GM18498 (cell line): ENCODE data around the gene ZFR2.
A peak's percentile ranks its signal among the peaks of the same experiment; 100 is the strongest.
"Not testable (repeated sequence)": the region's sequence is repeated elsewhere in the genome, so short reads cannot be mapped to it uniquely, and the experiment has no call there.

Experiments used
- ATAC-seq: cut with Tn5 transposase; IDR thresholded peaks from one replicate; pipeline ENCODE4 v1.9.1; 2021; ENCODE audit warnings: mild to moderate bottlenecking, moderate library complexity; ENCODE audit not compliant: unreplicated experiment

The ZFR2 gene

DNA sequence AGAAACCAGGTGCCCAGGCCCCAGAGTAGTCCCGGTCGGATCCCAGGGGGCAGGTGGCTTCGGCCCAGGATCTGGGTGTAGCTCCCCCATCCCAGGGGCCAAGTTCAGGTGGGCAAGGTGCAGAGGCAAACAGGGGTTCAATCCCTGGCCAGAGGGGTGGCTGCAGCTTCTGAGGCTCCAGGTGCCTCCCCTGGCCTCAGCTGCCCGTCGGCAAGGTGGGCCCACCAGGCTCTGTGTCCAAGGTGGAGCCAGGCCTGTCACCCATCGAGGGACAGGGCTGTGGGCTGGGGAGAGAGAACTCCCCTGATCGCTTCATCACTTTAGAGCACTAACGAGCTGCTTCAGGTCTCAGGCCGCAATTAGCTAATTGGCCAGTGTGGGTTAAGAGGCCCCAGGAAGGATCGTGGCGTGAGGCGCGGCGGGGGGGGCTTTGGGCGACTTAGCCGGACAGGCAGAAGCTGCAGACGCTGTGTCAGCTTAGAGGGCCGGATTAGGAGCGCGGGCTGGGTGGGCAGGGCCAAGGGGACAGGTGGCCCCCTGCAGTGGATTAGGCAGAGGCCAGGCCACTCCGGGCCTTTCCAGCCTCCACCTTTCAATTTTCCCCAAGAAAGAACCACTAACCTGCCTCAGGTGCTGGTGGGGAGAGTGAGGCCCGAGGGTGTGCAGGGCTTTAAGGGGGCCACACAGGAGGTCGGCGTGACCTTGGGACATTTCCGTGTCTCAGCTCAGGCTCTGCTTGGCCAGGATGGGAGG is 94.0 kb downstream of the ZFR2 start:
- no peak for ATAC-seq

DNA sequence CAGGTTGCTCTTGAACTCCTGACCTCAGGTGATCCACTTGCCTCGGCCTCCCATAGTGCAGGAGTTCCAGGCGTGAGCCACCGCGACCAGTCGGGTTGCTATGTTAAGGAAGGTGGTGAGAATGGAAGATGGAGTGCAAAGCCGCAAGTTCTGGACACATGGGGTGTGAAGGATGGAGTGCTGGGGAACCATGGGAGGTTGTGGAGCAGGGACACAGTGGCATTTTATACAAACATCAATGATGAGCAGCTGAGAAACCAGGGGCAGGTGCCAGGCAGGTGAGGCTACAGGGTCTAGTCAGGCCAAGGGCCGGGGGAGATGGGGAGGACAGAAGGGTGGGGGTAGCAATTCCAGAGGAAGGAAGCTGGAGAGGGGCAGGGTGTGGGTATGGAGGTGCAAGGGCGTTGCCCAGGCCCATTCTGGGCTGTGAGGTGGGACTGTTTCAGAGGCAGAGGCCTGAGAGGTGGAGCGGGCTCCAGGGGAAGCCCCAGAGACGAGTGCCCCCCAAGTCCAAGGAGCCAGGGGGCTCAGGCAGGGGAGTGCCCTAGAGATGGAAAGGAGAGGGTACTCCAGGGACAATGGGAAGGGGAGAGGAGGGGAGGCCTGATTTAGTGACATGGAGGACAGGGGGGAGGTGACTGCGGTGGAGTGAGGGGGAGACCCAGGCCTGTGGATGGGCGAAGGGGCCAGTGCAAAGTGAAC is 94.9 kb downstream of the ZFR2 start:
- ATAC-seq, result no peak

DNA sequence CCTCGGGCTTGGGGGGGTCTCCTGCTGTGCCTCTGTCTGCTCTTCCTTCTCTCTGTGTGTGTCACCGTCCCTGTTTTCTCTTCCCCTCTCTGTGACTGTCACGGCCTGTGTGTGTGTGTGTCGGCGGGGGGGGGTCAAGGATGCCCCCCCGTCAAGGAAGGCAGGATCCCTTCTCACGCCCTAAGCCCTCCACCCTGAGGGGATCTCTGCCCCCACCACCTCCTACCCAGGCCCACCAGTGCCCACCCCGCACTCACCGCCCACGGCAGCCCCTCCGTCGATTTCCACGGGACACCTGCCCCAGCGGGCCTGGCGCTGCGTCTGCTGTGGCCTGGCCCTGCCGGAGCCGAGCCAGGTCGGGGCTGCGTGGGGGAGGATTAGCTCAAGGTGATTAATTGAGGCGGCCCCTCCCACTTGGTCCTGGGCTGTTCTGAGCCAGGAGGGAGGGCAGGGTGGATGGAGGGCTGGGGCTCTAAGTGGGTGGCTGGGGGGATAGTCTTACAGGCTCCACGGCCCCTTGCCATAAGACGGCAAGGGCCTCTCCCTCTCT is 96.9 kb downstream of the ZFR2 start, which contains the start of gene RAX2:
Gene RAX2 (minus strand): TSS at position 323 of the 550 bp plus-strand sequence. CDS start 486 bp downstream, outside the sequence.
- ATAC-seq, result no peak

DNA sequence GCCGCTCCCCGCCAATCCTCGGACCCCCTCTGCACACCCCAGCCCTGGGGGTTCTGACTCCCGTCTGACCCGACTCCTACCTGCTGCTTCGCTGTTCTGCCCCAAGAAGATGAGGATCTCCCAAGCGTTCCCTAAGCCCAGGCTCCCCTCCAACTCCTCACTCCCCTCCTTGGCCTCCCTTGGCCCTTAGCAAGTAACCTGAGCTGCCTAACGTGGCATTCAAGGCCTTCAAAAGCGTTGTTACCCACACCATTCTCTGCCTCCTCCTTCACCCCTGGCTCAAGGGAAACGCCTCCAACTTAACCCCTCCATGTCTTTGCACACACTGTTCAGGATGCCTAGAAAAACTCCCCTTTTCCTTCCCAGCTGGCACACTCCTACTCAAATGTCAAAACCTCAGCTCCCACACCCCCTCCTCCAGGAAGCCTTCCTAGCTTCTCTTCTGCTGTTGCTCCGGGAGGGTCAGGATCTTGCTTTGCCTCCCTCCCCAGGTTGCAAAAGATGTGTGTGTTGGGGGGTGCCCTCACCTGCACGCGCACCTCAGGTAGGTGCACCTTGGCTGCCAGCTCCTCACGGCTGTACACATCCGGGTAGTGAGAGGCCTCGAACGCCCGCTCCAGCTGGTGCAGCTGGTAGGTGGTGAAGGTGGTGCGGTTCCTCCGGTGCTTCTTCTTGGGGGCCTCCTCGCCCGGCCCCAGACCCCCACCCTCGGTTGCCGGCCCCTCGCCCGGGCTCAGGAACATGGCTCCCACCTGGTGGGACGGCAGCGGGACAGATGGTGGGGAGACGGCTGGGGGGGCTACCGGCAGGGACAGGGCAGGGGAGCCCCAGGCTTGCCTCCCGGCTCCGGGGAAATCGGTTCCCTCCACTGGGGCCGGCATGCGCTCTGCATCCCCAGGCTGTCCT is 97.6 kb downstream of the ZFR2 start:
- ATAC-seq, result no peak

DNA sequence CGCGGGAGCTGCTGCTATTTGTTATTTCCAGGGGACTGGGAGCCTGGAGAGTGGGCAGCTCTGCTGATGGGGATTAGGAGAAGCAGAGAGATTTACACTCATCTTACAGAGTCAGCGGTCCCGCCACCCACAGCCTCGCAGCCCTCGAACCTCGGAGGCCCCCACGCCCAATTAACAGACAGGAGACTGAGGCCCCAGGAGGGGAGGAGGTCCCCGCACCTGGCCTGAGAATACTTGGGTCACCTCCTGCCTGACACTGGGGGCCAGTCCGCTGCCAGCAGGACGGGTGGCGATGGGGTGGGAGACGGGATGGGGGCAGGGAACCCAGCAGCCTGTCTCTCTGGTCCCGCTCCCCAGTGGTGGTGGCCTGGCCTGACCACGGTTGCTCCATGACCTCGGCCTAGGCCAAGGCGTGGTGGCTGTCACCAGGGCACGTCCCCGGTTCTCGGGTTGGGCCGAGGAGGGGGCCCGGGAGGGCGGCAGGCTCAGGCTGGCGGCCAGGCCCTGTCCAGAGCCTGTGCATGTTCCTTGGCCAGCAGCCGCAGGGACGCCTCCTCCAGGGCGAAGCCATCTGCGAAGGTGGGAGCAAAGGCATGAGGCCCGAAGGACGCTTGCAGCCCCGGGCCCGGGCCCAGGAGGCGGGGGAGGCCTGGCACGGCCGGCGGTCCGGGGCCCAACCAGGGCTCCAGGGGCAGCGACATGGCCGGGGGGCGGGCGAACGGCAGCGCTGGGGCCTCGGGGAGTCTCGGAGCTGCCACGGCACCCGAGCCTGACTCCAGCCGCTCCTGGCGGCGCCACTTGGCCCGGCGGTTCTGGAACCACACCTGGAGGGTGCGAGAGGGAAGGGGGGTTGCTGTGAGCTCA is 98.5 kb downstream of the ZFR2 start:
- ATAC-seq, result no peak

DNA sequence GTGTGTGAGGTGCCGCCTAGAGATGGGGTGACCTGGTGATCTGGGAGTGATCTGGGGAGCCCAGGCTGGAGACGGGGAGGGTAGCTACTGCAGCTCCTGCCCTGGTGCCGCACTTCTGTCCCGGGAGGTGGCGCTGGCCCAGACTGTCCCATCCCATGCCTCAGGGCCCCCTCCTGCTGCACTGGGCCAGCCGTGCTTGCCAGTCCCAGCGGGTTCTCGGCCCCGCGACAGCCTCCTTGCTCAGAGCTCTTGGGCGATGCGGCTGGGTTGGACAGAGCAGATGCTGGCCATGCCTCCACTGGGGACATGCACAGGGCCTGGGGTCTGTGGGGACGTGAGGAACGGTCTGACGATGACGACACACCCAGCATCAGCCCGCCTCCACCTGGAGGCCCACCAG is 99.3 kb downstream of the ZFR2 start:
- ATAC-seq, result no peak

DNA sequence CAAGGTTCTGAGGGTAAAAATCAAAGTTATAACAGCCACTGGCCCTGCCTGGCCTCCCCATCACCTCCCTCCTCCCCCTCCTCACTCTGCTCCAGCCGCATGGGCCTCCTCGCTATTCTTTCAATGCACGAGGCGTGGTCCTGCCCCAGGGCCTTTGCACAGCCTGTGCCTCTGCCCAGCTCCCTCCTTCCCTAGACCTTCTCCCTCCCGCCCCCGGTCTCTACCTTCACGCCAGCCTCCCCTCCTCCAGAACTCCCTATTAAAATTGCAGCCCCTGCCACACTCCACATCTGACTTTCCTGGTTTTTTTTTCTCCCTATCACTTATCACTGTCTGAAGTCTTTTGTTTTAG is 100.1 kb downstream of the ZFR2 start:
- ATAC-seq, result no peak

DNA sequence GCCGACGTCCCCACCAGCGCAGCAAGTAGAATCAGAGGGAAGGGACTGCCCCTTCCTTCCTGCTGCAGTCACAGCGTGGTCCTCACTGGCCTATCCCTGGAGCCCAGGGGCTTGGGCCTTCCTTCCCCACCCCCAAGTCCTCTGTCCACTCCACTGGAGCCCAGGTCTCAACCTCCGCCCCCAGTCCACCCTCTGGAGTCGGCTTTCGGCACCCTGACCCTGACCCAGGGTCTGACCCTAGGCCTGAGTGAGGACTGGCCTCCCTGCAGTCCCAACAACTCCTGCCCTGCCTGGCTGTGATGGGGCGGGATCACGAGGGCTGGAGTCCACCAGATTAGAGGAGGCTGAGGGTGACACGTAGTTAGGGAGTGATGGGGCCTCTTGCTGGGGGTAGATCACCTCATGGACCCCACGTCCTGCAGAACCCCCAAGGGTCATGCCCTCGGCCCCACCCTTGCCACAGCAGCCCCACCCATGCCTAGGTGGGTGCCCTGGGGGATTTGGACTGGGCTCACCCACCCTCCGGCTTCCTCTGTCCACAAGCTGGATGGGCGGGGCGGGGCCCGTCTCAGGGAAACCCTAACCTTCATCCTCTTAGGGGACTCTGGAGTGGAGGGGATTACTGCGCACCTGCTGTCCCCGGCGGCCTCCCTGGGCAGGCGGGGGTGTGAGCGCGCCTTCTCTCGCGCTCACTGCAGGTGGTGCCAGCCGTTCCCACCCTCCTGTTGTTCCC is 100.7 kb downstream of the ZFR2 start:
- ATAC-seq, result no peak

DNA sequence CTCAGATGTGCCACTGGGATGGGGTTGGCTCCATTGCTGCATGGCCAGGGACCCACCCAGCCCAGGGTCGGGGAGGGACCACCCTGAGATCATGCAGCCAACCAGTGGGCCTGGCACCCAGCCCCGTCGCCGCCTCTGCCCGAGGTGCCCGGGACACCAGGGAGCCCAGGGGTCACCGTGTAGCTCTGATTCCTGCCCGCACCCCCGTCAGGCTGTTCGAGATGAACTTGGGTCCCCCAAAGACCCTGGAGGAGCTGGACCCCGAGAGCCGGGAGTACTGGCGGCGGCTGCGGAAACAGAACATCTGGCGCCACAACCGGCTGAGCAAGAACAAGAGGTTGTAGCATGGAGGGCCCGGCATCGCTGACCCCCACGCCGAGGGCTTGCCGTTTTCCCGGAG is 101.8 kb downstream of the ZFR2 start:
- no peak for ATAC-seq

DNA sequence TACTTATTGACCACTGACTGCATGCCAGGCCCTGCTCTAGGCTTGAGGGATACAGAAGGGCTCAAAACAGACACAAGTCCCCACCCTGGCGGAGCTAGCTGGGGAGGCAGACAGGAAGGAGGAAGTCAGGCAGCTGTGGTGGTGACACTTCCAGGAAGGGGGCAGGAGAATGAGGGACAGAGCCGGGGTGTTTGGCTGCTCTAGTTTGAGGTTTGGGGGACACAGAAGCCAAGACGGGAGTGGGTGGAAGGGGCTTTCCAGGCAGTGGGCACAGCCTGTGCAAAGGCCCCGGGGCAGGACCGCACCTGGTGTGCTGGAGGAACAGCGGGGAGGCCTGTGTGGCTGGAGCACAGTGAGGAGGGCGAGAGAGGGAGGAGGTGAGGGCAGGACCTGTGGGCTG is 102.3 kb downstream of the ZFR2 start:
- ATAC-seq, result no peak

DNA sequence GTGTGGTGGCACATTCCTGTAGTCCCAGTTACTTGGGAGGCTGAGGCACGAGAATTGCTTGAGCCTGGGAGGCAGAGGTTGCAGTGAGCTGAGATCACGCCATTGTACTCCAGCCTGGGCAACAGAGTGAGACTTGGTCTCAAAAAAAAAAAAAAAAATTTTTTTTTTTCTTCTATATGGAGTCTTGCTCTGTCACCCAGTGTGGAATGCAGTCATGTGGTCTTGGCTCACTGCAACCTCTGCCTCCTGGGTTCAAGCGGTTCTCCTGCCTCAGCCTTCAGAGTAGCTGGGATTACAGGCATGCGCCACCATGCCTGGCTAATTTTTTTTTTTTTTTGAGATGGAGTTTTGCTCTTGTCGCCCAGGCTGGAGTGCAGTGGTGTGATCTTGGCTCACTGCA is 103.1 kb downstream of the ZFR2 start:
- not testable (repeated sequence) for ATAC-seq

DNA sequence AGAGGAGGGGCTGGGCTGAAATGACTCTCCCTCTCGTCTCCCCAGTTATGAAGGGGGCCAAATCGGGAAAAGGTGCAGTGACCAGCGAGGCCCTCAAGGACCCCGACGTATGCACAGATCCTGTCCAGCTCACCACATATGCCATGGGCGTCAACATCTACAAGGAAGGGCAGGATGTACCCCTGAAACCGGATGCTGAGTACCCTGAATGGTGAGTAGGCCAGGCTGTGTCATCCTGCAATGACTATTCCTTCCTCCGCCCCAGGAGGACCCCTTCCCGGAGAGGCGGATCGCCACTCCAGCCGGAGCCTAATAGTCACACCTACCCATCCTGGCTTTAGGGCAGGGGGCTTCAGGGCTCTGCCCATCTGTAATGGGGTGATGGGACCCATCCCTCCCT is 103.7 kb downstream of the ZFR2 start:
- ATAC-seq, result no peak

DNA sequence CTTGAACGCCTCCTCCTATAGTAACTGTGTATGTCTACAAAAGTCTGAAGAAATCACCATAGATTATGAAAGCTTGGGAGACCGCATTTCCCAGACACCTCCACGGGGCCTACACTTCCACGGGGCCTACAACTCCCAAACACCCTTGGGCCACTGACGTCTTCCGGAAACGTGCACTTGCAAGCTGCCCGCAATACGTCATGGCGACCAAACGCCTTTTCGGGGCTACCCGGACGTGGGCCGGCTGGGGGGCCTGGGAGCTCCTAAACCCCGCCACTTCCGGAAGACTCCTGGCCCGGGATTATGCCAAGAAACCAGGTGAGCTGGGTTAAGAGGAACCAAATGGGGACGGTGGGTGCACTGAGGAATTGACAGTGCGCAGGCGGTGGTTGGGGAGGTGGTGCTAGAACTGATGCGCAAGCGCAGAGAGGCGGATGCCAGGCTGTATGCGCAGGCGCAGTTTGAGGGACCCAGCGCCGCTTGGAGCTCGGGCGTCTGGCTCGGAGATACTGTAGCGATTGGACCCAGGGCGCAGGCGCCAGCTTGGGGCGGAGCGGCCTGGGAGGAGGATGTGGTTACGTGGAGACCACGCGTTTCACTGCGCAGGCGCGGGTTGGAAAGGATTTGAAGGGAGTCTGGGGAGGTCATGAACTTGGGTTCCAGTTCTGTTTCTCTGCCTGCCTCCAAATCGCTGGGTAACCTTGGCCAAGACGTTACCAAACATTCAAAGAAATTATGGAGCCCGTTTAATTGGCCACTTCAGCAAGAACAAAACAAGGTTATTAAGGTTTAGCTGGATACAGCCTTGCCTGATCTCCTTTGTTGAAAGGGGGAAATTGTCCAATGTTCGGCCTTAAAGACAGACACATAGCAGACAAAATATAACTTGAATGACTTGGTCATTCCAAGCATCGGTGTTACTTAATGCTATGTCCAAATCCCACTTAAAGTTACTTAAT is 106.1 kb downstream of the ZFR2 start, which contains the start of gene MRPL54:
Gene MRPL54 (plus strand): TSS at position 182 of the 959 bp plus-strand sequence. CDS start 19 bp downstream, at position 201.
- ATAC-seq, result peak; percentile 81

DNA sequence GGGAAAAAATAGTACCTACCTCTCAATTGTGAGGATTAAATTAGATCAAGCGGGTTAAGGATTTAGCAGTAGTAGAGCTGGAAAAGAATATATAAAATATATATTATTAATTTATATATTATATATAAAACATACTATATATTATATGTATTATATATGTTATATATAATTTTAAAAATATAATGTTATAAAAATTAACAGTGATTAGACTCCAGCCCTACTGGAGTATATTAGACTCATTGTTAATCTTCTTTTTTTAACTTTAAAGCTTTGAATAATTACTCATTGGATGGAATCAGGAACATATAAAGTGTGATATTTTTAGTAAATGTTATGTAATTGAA is 106.7 kb downstream of the ZFR2 start:
- ATAC-seq, result no peak

DNA sequence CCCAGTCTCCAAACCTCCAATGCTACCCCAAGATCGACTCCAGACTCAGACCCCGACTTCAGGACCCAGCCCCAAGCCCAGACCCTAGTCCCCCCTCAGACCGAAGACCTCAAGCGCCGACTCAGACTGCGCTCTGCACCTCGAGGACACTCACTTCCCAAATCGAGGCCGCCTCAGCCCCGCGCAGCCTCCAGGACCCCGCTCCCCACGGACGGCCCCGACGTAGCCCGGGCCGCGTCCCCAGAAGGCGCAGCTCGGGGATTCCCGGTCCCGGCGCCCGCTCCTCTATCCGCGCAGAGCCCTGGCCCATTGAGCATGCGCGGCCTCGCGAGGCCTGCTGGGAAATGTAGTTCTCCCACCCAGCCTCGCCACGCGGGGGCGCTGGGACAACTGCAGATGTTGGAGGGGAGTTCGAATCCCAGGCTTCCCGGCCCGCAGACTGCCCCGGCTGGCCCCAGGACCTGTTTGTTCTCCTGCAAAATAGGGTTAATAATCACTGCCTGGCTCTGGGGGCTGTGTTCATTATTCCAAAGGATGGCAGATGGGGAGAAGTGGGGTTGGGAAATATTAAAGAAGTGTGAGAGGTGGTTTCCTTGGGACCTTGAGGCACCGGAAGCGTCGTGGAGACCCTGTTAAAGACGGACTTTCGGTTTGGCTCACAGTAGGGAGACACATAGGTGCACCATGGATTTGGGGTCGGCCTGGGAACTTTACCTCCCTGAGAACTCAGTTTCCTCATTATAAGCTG is 107.3 kb downstream of the ZFR2 start, which contains the start of gene APBA3:
Gene APBA3 (minus strand): TSS at position 311 of the 748 bp plus-strand sequence. CDS start 1,428 bp downstream, outside the sequence.
- peak; percentile 62 for ATAC-seq

DNA sequence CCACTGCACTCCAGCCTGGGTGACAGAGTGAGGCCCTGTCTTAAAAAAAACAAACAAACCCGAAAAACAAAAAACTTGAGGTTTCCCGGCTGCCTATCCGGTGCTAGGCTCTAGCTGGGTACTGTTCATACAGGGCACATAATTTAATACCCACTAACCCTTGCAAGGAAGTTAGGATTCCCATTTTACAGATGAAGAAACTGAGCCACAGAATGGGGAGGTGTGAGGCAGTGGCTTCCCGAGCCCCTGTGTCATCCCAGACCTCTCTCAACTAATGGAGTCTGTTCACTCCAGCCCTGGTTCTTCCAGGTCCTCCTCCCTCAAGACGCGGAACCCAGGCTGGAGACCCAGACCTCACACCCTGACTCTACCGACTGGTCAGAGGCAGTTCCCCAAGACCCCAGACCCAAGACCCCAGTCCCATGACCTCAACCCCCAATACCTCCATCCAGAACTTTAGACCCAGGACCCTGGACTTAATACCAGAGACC is 107.9 kb downstream of the ZFR2 start:
- no peak for ATAC-seq

DNA sequence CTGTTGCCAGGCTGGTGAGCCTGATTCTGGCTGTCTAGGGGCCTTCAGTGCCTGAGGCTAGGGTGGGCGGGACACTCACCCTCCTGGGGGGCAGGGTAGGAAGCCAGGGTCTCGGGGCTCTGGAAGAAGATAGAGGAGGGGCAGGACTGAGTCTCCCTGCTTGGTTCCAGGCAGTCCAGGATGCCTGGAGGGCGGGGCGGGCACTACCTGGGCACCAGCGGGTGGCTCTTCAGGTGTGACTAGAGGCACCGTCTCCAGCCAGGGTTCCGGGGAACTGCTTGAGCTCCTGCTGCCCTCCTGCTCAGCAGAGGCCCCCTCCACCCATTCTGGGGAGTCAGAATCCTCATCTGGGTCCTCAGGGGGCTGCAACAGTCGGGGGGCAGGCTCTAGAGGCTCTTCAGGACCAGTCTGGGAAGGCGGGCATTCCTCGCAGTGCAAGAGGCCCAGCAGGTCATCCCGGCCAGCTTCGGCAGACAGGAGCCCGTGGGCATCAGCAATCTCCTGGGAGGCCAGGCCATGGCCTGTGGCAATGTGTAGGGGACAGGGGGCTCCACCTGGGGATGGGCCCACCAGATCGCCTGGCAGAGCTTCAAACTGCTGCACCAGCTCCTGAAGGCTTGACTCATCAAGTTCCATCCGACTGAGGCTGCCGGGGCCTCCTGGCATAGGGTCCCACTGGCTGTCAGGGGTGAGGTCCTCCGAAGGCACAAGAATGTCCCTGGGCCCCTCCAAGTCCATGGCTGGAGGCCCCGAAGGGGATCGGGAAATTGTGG is 109.2 kb downstream of the ZFR2 start:
- no peak for ATAC-seq
